Measurements from ENCODE around the gene SYF2.

- TF ChIP-seq CTCF (conservative IDR thresholded peaks at IDR 0.05; ENCODE audit: low read depth, low read length) (no peak), RAD21 (IDR thresholded peaks at IDR 0.05; ENCODE audit: low read length) (no peak), CHD1 (IDR thresholded peaks at IDR 0.05; ENCODE audit: low read depth, low read length) (no peak), POLR2A (IDR thresholded peaks at IDR 0.05; ENCODE audit: low read depth, low read length) (no peak), SMC3 (IDR thresholded peaks at IDR 0.05; ENCODE audit: low read depth, low read length) (no peak)
Observed at GRCh38 chr1:25245393-25245792, 13.1 kb upstream of the SYF2 start.
